ENCODE measurements around the gene ZBTB4. TPM values are rescaled to one million over a fixed set of nuclear protein-coding genes. Genes with fewer than 3 reads are reported as not detected.
"Not testable (repeated sequence)": the region's sequence is repeated elsewhere in the genome, so short reads cannot be mapped to it uniquely, and the experiment has no call there.

Gene ZBTB4
- total RNA-seq, 1 donor from 2014 or later, result 38.1 TPM

- H3K36me3 ChIP-seq, result peaks cover 0 to 6% of the 10 kb centered on the region in 2 donors
- no peaks in the 10 kb centered on the region for H3K9me3 ChIP-seq
- no peaks in the 10 kb centered on the region for H3K27me3 ChIP-seq
- no peak overlapping the region for H3K4me3 ChIP-seq
- peaks cover 86% of the 10 kb centered on the region for H3K4me1 ChIP-seq
- no peak for DNase-seq (ENCODE audit: extremely low spot score in 2 of 2)
- intact Hi-C loops (cut with DNase I), result no loop called here
- TF ChIP-seq POLR2A (IDR thresholded peaks at IDR 0.05) (no peak), POLR2AphosphoS5 (IDR thresholded peaks at IDR 0.05; ENCODE audit: insufficient read depth in 1 of 2, low read depth in 1 of 2) (no peak), CTCF (IDR thresholded peaks at IDR 0.05) (no peak)
- no peak overlapping the region for H3K27ac ChIP-seq
Observed at GRCh38 chr17:7471729-7472128, 7.7 kb downstream of the ZBTB4 start.

DNA sequence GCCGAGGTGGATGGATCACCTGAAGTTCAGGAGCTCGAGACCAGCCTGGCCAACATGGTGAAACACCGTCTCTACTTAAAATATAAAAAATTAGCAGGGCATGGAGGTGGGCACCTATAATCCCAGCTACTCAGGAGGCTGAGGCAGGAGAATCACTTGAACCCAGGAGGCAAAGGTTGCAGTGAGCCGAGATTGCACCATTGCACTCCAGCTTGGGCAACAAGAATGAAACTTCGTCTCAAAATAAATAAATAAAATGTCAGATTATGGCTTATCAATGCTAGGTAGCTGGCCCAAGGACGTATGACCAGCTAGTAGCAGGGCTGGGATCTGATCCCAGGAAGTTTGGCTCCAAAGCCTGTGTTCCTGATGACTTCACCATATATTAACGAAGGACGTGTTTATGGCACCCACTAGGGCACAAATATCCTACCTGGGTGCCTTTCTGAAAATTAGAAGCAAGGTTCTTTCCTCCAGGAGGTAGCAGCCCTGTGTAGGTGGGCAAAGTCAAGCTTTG is 8.9 kb downstream of the ZBTB4 start:
- DNase-seq (ENCODE audit: extremely low spot score in 2 of 2); H3K9me3 ChIP-seq; intact Hi-C loops (cut with DNase I); H3K4me3 ChIP-seq; H3K27ac ChIP-seq; H3K27me3 ChIP-seq: not testable (repeated sequence)
- H3K36me3 ChIP-seq, result peaks cover 0 to 18% of the 10 kb centered on the region in 2 donors
- peaks cover 86% of the 10 kb centered on the region for H3K4me1 ChIP-seq

DNA sequence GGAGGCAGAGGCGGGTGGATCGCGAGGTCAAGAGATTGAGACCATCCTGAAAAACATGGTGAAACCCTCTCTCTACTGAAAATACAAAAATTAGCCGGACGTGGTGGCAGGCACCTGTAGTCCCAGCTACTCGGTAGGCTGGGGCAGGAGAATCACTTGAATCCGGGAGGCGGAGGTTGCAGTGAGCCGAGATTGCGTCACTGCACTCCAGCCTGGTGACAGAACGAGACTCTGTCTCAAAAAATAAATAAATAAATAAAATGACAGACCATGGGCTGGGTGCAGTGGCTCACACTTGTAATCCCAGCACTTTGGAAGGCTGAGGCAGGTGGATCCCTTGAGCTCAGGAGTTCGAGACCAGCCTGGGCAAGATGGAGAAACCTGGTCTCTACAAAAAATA is 9.6 kb downstream of the ZBTB4 start:
- intact Hi-C loops (cut with DNase I); H3K27ac ChIP-seq: not testable (repeated sequence)

DNA sequence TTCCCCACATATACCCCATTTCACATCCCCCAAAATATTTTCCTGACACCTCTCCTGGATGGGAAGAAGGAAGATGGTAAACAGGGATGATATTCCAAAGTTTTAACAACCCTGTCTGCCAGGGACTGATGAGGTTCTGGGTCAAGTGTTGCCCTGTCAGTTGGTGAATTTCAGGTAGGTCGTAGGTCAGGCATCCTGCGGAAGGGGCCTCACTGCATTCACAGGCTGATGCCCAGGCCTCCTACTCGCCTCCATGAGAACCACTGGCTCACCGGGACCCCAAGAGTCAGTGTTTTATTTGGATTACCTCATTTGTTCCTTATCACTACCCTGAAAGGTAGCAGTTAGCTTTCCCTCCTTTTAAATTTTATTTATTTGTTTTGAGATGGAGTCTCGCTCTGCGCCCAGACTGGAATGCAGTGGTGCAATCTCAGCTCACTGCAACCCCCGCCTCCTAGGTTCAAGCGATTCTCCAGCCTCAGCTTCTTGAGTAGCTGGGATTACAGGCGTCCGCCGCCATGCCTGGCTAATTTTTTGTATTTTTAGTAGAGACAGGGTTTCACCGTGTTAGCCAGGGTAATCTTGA is 10.5 kb downstream of the ZBTB4 start:
- peaks cover 71% of the 10 kb centered on the region for H3K4me1 ChIP-seq
- no peak for DNase-seq (ENCODE audit: extremely low spot score in 2 of 2)
- no peaks in the 10 kb centered on the region for H3K9me3 ChIP-seq
- H3K27ac ChIP-seq, result no peak overlapping the region
- TF ChIP-seq POLR2AphosphoS5 (IDR thresholded peaks at IDR 0.05; ENCODE audit: insufficient read depth in 1 of 2, low read depth in 1 of 2) (no peak), CTCF (IDR thresholded peaks at IDR 0.05) (no peak), POLR2A (IDR thresholded peaks at IDR 0.05) (no peak)
- no peaks in the 10 kb centered on the region for H3K27me3 ChIP-seq
- peaks cover 0 to 23% of the 10 kb centered on the region in 2 donors for H3K36me3 ChIP-seq
- intact Hi-C loops (cut with DNase I), result no loop called here
- no peak overlapping the region for H3K4me3 ChIP-seq

More for the DNA sequence above, 9.6 kb downstream of the ZBTB4 start:
- peaks cover 81% of the 10 kb centered on the region for H3K4me1 ChIP-seq
- H3K36me3 ChIP-seq, result peaks cover 0 to 23% of the 10 kb centered on the region in 2 donors
- H3K4me3 ChIP-seq; DNase-seq (ENCODE audit: extremely low spot score in 2 of 2); H3K27me3 ChIP-seq; H3K9me3 ChIP-seq: not testable (repeated sequence)

DNA sequence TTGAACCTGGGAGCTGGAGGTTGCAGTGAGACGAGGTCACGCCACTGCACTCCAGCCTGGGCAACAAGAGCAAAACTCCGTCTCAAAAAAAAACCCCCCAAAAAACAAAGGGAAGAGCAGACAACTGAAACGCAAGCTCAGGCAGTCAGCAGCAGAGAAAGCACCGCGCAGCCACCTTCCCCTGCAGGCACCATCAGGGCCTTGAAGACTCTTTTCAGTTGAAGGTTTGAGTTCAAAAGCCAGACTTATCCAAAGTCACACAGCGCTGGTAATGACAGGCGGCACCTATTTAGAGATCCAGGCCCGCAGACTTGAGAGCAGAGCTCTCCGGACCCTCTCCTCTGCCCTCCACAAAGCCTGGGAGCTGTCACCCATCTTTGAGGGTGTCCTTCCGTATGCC is 11.1 kb downstream of the ZBTB4 start:
- Histone ChIP-seq H3K4me3 (no peak overlapping the region), H3K4me1 (peaks cover 68% of the 10 kb centered on the region), H3K27ac (no peak overlapping the region), H3K36me3 (peaks cover 0 to 28% of the 10 kb centered on the region in 2 donors), H3K9me3 (no peaks in the 10 kb centered on the region), H3K27me3 (no peaks in the 10 kb centered on the region)
- TF ChIP-seq POLR2AphosphoS5 (IDR thresholded peaks at IDR 0.05; ENCODE audit: insufficient read depth in 1 of 2, low read depth in 1 of 2) (no peak), CTCF (IDR thresholded peaks at IDR 0.05) (no peak), POLR2A (IDR thresholded peaks at IDR 0.05) (no peak)
- DNase-seq (ENCODE audit: extremely low spot score in 2 of 2), result no peak
- intact Hi-C loops (cut with DNase I), result no loop called here

- Histone ChIP-seq H3K4me1 (peaks cover 72% of the 10 kb centered on the region), H3K36me3 (peaks cover 0 to 36% of the 10 kb centered on the region in 2 donors), H3K9me3 (no peaks in the 10 kb centered on the region), H3K4me3 (no peak overlapping the region), H3K27me3 (no peaks in the 10 kb centered on the region), H3K27ac (peak overlapping the region; percentile 60)
- no peak for TF ChIP-seq POLR2AphosphoS5 (IDR thresholded peaks at IDR 0.05; ENCODE audit: insufficient read depth in 1 of 2, low read depth in 1 of 2)
- TF ChIP-seq POLR2A (IDR thresholded peaks at IDR 0.05), result no peak
- no peak for TF ChIP-seq CTCF (IDR thresholded peaks at IDR 0.05)
- intact Hi-C loops (cut with DNase I), result no loop called here
- DNase-seq (ENCODE audit: extremely low spot score in 2 of 2), result no peak
Observed at GRCh38 chr17:7467498-7467897, 11.9 kb downstream of the ZBTB4 start.

Measured in vagina (tissue), 2 donors.